Measurements from ENCODE around the gene SLC17A9. TPM values are rescaled to one million over a fixed set of nuclear protein-coding genes. Genes with fewer than 3 reads are reported as not detected.

SLC17A9 gene
- polyA plus RNA-seq, 3 donors, result 0.81 to 31.3 (median 0.82) TPM

GRCh38 chr20:62935204-62935967 is 17.1 kb upstream of the SLC17A9 start:
- H3K27me3 ChIP-seq (ENCODE audit: control insufficient read depth in 2 of 2, insufficient read depth in 2 of 2, low read length in 2 of 2), result no peaks in the 10 kb centered on the region
- H4K20me1 ChIP-seq (ENCODE audit: insufficient read depth, low read length), result peaks cover 46% of the 10 kb centered on the region
- H3K9me3 Mint-ChIP-seq, result no peaks in the 10 kb centered on the region
- peaks cover 27 to 36% of the 10 kb centered on the region in 2 donors for H3K4me1 ChIP-seq (ENCODE audit: control insufficient read depth in 1 of 2, insufficient read depth in 2 of 2, low read length in 2 of 2)
- H3K9me3 ChIP-seq (replicated peaks in 1 of 2; ENCODE audit: control insufficient read depth in 1 of 2, insufficient read depth in 1 of 2, low read length in 2 of 2), result no peaks in the 10 kb centered on the region
- TF ChIP-seq CTCF (IDR thresholded peaks at IDR 0.05), result no peak
- no peak overlapping the region for H3K9ac ChIP-seq (ENCODE audit: insufficient read depth, low read length, poor library complexity, severe bottlenecking)
- H3K4me3 ChIP-seq (replicated peaks in 1 of 3; ENCODE audit: low read depth in 2 of 3, low read length in 3 of 3), result no peak overlapping the region
- no peak overlapping the region for H2AFZ ChIP-seq (ENCODE audit: insufficient read depth, low read depth, low read length, poor library complexity, severe bottlenecking)
- peaks cover 10 to 14% of the 10 kb centered on the region in 2 donors for H3K36me3 Mint-ChIP-seq
- H3K27ac ChIP-seq (ENCODE audit: low read depth in 1 of 2, low read length in 2 of 2), result no peak overlapping the region
- DNase-seq, result no peak
- WGBS (ENCODE audit: insufficient coverage), result 93% methylated on average over 7 of the region's 12 CpGs
- H3K4me1 Mint-ChIP-seq, result peaks cover 33% of the 10 kb centered on the region
- no peak overlapping the region for H3K4me2 ChIP-seq (replicated peaks; ENCODE audit: extremely low read depth, low read length, poor library complexity, severe bottlenecking)
- H3K27ac Mint-ChIP-seq, result peak overlapping the region in 1 of 7 donors; percentile 14
- peaks cover 12 to 18% of the 10 kb centered on the region in 2 donors for H3K36me3 ChIP-seq (replicated peaks in 1 of 2; ENCODE audit: control insufficient read depth in 1 of 2, insufficient read depth in 2 of 2, low read length in 2 of 2)
- no peak overlapping the region for H3K4me3 Mint-ChIP-seq
- peaks cover 0 to 1% (median 0%) of the 10 kb centered on the region in 3 donors for H3K27me3 Mint-ChIP-seq (ENCODE audit: low read depth in 3 of 3)
- intact Hi-C loops (cut with micrococcal nuclease), result loop anchor here (5.0 to 10.0 kb wide), 3 partner anchors 279 to 698 kb away; partner anchors contain the start of genes ADRM1 (in 1 of the 2), OSBPL2 (in 1 of the 2) and YTHDF1 (in 1 of the 2)
- peaks cover 96% of the 10 kb centered on the region for H3K79me2 ChIP-seq (ENCODE audit: insufficient read depth, low read length)

GRCh38 chr20:62935968-62936585 is 16.4 kb upstream of the SLC17A9 start:
- H3K4me3 Mint-ChIP-seq, result no peak overlapping the region
- 96% methylated on average over 14 of the region's 22 CpGs for WGBS (ENCODE audit: insufficient coverage)
- intact Hi-C loops (cut with micrococcal nuclease), result loop anchor here (5.0 to 10.0 kb wide), 3 partner anchors 279 to 699 kb away; partner anchors contain the start of genes ADRM1 (in 1 of the 2), OSBPL2 (in 1 of the 2) and YTHDF1 (in 1 of the 2)
- H3K27ac ChIP-seq (ENCODE audit: low read depth in 1 of 2, low read length in 2 of 2), result no peak overlapping the region
- peaks cover 39% of the 10 kb centered on the region for H4K20me1 ChIP-seq (ENCODE audit: insufficient read depth, low read length)
- H3K4me1 ChIP-seq (ENCODE audit: control insufficient read depth in 1 of 2, insufficient read depth in 2 of 2, low read length in 2 of 2), result peaks cover 27 to 36% of the 10 kb centered on the region in 2 donors
- no peak overlapping the region for H3K4me2 ChIP-seq (replicated peaks; ENCODE audit: extremely low read depth, low read length, poor library complexity, severe bottlenecking)
- no peaks in the 10 kb centered on the region for H3K9me3 ChIP-seq (replicated peaks in 1 of 2; ENCODE audit: control insufficient read depth in 1 of 2, insufficient read depth in 1 of 2, low read length in 2 of 2)
- H3K9me3 Mint-ChIP-seq, result no peaks in the 10 kb centered on the region
- no peaks in the 10 kb centered on the region for H3K27me3 ChIP-seq (ENCODE audit: control insufficient read depth in 2 of 2, insufficient read depth in 2 of 2, low read length in 2 of 2)
- peak overlapping the region in 3 of 7 donors; percentile 14 to 28 (median 16) for H3K27ac Mint-ChIP-seq
- H3K36me3 Mint-ChIP-seq, result peaks cover 10 to 14% of the 10 kb centered on the region in 2 donors
- TF ChIP-seq CTCF (IDR thresholded peaks at IDR 0.05), result no peak
- H3K4me1 Mint-ChIP-seq, result peaks cover 31% of the 10 kb centered on the region
- peaks cover 13 to 24% of the 10 kb centered on the region in 2 donors for H3K36me3 ChIP-seq (replicated peaks in 1 of 2; ENCODE audit: control insufficient read depth in 1 of 2, insufficient read depth in 2 of 2, low read length in 2 of 2)
- H3K9ac ChIP-seq (ENCODE audit: insufficient read depth, low read length, poor library complexity, severe bottlenecking), result no peak overlapping the region
- no peak for DNase-seq
- H3K79me2 ChIP-seq (ENCODE audit: insufficient read depth, low read length), result peaks cover 96% of the 10 kb centered on the region
- H3K4me3 ChIP-seq (replicated peaks in 1 of 3; ENCODE audit: low read depth in 2 of 3, low read length in 3 of 3), result no peak overlapping the region
- no peak overlapping the region for H2AFZ ChIP-seq (ENCODE audit: insufficient read depth, low read depth, low read length, poor library complexity, severe bottlenecking)
- peaks cover 0 to 1% (median 0%) of the 10 kb centered on the region in 3 donors for H3K27me3 Mint-ChIP-seq (ENCODE audit: low read depth in 3 of 3)
